H54 (cell line): Measurements from ENCODE around the gene THOC3.
A peak's percentile ranks its signal among the peaks of the same experiment; 100 is the strongest.
"Not testable (repeated sequence)": the region's sequence is repeated elsewhere in the genome, so short reads cannot be mapped to it uniquely, and the experiment has no call there.

Experiments used
- DNase-seq: peaks from one replicate; pipeline ENCODE4 v3.0.0; 2011; ENCODE audit warnings: low spot score, mixed read lengths; ENCODE audit not compliant: insufficient read length
- FAIRE-seq: peaks from 3 replicates; lab custom pipeline; 2011; peaks lifted over from hg19 to GRCh38; lab: Jason Lieb, UNC
- POLR2A ChIP-seq: IDR thresholded peaks from 2 replicates; pipeline ENCODE4 v1.6.1; 2011; ENCODE audit warnings: low read depth, mild to moderate bottlenecking, low read length

THOC3 gene

DNA sequence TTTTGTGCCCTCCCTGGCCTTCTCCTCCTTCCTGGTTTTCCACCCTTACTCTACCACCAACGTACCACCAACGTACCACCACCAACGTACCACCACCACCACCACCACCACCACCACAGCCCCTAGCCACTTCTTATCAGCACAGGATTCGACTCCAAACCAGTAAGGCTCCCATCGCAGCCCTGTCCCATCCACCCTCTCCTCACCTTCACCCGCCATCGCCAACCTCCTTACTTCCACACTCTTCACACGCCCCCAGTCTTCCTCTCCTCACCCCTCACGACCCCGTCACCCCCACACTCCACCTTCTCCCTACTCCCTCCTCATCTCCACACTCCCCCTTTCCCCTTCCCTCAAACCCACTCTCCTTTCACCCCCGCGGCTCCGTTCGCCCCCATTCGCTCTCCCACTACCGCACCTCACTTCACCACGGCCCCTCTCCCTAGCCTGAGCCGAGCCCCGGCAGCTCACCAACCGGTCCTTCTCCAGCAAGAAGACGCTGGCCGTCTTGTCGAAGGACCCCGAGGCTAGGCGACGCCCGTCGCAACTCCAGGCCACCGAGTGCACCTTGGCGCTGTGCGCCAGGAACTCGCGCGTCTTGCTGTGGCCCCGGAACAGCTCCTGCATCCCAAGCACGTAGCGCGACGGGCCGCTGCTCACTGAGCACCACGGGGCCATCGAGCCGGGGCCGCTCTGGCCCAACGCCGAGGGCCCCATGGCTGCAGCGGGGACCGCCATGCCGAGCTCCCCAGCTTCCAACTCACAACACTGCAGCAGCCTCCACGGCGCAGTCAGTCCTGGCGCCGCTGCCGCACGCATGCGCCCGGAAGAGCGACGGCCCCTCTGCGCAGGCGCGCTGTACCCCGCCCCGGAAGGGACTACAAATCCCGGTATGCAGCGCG is at the start of gene THOC3:
TSS of gene THOC3 (minus strand) at position 845 of the 902 bp plus-strand sequence. CDS start at position 738, 107 bp downstream.
- peak; percentile 72 for TF ChIP-seq POLR2A
- not testable (repeated sequence) for DNase-seq, FAIRE-seq

GRCh38 chr5:176017324-176017723 is 49.2 kb upstream of the THOC3 start:
- DNase-seq, FAIRE-seq: not testable (repeated sequence)

DNA sequence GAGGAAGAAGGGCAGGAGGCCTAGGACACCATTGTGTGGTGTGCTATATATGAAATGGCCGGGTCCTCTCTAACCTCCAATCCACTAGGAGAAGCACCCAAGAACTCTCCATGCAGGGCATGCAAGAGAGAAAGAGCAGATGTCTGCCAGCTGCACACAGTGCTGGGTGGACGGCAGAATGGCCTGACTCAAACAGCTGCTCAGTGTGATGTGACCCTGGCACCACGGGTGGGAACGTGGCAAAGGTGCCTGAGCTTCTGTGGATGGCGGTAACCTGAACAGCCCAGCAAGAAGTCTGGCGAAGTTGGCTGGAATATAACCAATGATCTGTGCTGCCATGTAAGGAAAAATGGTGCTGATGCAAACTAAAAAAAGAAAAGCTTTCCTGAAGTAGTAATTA is 46.2 kb upstream of the THOC3 start:
- not testable (repeated sequence) for FAIRE-seq, DNase-seq

GRCh38 chr5:176011088-176011487 is 43.0 kb upstream of the THOC3 start:
- FAIRE-seq, DNase-seq: not testable (repeated sequence)

GRCh38 chr5:176010202-176010601 is 42.1 kb upstream of the THOC3 start:
- DNase-seq, FAIRE-seq: not testable (repeated sequence)

DNA sequence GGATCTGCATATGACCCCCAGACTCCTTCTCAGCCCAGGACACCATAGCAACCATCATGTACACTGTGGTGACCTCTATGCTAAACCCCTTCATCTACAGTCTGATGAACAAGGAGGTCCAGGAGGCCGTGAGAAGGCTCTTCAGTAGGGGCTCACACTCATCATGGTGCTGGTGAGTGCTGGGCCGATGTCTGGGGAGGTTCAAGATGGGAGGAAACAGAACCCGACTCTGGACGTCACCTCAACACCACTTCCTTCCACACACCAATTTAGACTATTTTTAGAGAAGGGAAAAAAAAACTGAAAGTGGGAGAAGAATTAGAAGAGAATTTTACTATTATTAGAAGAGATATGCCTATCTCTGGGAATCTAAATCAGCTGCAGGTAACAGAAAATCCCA is 39.1 kb upstream of the THOC3 start:
- not testable (repeated sequence) for FAIRE-seq, DNase-seq

- FAIRE-seq, DNase-seq: not testable (repeated sequence)
These were observed 38.7 kb upstream of the THOC3 start for GRCh38 chr5:176006819-176007218.

GRCh38 chr5:175997979-175998378 is 29.9 kb upstream of the THOC3 start:
- not testable (repeated sequence) for FAIRE-seq, DNase-seq

DNA sequence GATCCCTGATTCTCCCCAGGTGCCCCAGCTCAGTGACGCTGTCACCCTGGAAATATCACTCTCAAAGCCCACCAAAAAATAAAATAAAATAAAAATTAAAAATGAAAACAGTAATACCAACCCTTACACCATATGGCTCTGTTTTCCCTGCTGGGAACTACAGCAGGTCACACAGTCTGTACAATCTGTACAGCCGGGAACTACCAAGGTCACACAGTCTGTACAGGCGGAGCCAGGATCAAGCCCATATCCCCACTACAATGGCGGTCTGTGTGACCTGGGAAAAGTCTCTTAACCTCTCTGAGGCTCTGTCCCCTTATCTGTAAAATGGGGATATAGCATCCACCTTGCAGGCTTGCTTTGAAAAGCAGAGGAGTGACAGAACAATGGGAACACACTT is 29.4 kb upstream of the THOC3 start:
- DNase-seq, FAIRE-seq: not testable (repeated sequence)

- not testable (repeated sequence) for DNase-seq
These were observed 28.7 kb upstream of the THOC3 start for GRCh38 chr5:175996791-175997190.

DNA sequence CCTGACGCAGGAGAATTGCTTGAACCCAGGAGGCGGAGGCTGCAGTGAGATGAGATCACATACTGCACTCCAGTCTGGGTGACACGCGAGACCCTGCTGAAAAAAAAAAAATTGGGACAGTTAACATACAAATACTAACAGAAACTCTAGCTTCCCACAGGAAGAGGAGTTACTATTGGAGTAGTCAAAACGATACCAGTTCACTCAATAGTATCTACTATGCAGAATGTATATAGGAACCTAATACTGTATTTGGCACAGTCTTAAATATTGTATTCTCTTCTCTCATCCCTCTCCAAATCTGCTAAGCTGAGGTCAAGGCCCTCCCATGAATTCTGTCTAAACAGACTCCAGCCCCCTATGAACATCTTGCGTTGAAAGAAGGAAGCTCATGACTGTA is 27.4 kb upstream of the THOC3 start:
- not testable (repeated sequence) for FAIRE-seq

More at GRCh38 chr5:175996791-175997190, 28.7 kb upstream of the THOC3 start:
- FAIRE-seq = not testable (repeated sequence)

DNA sequence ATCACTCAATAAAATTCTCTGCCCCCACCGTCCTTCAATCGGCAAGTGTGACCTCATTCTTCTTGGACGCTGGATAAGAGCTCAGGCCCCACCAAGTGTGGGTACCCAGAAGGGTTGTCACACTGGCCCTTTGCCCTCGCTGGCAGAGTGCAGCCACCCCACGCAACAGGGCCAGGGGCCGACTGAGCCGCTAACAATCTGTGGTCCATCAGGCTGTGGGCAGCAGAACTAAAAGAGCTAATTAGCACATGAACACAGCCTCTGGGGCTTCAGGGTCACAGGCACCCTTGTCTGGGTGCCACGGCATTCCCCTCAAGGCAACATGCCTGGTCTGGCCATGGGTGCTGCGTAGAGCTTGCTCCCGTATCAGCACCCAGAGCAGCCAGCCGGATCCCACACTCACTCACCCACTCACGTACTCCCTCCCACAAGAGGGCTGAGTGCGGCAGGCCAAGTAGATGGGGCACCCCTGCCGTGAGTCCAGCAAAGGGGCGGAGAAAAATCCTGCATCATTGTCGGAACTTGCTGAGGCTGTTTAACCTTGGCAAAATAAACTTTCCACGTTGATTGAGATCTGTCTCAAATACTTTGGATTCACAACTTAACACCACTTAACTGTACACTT is 11.4 kb upstream of the THOC3 start:
- not testable (repeated sequence) for DNase-seq, FAIRE-seq

More for the DNA sequence above, 27.4 kb upstream of the THOC3 start:
- DNase-seq = not testable (repeated sequence)

DNA sequence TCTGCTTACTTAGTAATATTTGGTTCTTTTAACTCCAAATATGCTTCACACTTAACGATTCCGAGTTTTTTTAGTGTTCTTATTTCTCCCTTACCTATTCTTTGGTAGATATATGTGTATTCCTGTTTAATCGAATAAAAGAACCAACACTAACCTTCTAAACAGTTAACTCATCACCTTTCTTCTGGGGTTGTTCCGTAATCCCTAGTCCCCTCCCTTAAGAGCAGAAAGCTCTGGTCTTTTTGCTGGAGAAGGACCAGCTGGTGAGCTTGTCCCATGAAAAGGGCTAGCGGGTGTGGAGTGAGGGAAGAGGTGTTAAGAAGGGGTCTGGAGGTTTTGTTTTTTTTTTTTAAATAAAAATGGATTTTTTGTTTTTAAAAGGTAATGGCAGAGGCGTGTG is 266 bp upstream of the THOC3 start:
- DNase-seq = not testable (repeated sequence)

DNA sequence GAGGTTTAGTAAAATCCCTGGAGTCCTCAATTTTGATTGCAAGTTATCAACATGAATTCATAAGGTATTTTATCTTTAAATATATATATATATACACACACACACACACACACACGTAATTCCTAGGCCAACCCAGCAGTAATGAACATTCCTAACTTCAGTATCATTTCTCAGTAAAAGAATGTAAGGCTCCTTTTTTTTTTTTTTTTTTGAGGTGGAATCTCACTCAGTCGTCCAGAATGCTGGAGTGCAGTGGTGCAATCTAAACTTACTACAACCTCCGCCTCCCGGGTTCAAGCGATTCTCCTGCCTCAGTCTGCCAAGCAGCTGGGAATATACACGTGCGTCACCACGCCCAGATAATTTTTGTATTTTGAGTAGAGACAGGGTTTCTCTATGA is 5.8 kb downstream of the THOC3 start:
- DNase-seq, FAIRE-seq: not testable (repeated sequence)

More for the DNA sequence above, 266 bp upstream of the THOC3 start:
- FAIRE-seq = not testable (repeated sequence)

- FAIRE-seq, DNase-seq: not testable (repeated sequence)
These were observed 7.9 kb downstream of the THOC3 start for GRCh38 chr5:175960228-175960627.

DNA sequence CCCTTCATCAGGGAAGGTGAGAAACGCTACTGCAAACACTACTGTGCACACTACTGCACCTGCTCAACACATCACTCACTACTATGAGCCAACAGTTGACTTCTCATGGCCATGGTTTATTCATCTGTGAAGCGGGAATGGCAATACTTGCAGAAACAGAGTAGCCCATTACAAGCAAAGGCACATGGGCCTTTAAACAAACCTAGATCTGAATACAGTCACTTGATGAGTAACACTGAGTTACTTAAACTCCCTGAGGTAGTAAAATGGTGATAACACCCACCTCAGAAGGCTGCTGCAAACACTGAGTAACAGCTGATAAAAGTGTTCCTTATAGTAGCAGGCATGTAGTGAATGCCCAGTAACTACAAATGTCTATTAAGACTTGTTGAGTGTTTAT is 9.6 kb downstream of the THOC3 start:
- FAIRE-seq, DNase-seq: not testable (repeated sequence)

DNA sequence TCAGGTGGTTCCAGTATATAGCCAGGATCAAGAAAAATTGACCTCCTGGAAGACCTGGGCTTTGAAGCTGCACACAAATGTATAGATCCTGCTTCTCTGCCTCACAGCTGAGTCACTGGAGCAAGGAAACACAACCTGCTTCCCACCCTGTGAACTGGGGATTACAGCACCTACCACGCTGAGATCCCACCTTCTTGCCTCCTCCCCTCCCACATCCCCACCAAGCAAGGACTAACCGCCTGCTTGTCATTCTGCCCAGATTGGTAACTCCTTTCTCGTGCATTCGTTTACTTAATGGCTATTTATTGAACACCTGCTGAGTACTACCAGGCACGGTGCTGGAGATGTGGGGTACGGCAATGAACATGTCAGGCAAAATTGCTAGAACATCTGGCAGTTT is 14.0 kb downstream of the THOC3 start:
- not testable (repeated sequence) for DNase-seq, FAIRE-seq

GRCh38 chr5:175952810-175953209 is 15.3 kb downstream of the THOC3 start:
- DNase-seq, FAIRE-seq: not testable (repeated sequence)

GRCh38 chr5:175951339-175951969 is 16.7 kb downstream of the THOC3 start:
- not testable (repeated sequence) for DNase-seq, FAIRE-seq
